K562 (cell line): Measurements from ENCODE around the gene SP6. TPM values are rescaled to one million over a fixed set of nuclear protein-coding genes. Genes with fewer than 3 reads are reported as not detected.

Source experiments
- C11orf30 ChIP-seq: fragments of 450-650 bp; IDR thresholded peaks from 2 replicates; pipeline ENCODE4 v1.6.1; 2016; ENCODE audit warnings: low read depth, mild to moderate bottlenecking
- CTBP1 ChIP-seq: fragments of 450-650 bp; IDR thresholded peaks from 2 replicates; pipeline ENCODE4 v1.6.1; 2016; ENCODE audit warnings: borderline replicate concordance
- ELF1 ChIP-seq: fragments of 200-800 bp; sonication (Bioruptor generic); IDR thresholded peaks from 2 replicates; pipeline ENCODE4 v1.6.1; 2016; ENCODE audit warnings: missing genetic modification characterization, missing compliant biosample characterization
- FOSL1 ChIP-seq: fragments of 200-800 bp; sonication (Bioruptor generic); conservative IDR thresholded peaks from 2 replicates; pipeline ENCODE4 v1.6.1; 2016; ENCODE audit warnings: missing genetic modification characterization, missing compliant biosample characterization
- GABPB1 ChIP-seq: sonication (generic); formaldehyde crosslinking; IDR thresholded peaks from 2 replicates; pipeline ENCODE4 v1.8.0; 2022; ENCODE audit warnings: mild to moderate bottlenecking, missing genetic modification reagents
- HDAC2 ChIP-seq: fragments of 450-650 bp; IDR thresholded peaks from 2 replicates; pipeline ENCODE4 v1.6.1; 2016; ENCODE audit warnings: mild to moderate bottlenecking
- KAT7 ChIP-seq: sonication (generic); formaldehyde crosslinking; IDR thresholded peaks from 2 replicates; pipeline ENCODE4 v1.8.0; 2022; ENCODE audit warnings: missing genetic modification reagents, mild to moderate bottlenecking, borderline replicate concordance
- MEF2A ChIP-seq: IDR thresholded peaks from 2 replicates; pipeline ENCODE4 v1.6.1; 2011; ENCODE audit warnings: low read depth, mild to moderate bottlenecking, low read length, moderate library complexity; ENCODE audit not compliant: control insufficient read depth
- NCOR1 ChIP-seq: fragments of 450-650 bp; IDR thresholded peaks from 2 replicates; pipeline ENCODE4 v1.6.1; 2016; ENCODE audit warnings: mild to moderate bottlenecking, moderate library complexity
- RB1 ChIP-seq: fragments of 450-650 bp; IDR thresholded peaks from 2 replicates; pipeline ENCODE4 v1.6.1; 2017; ENCODE audit warnings: low read depth, mild to moderate bottlenecking
- RBM39 ChIP-seq: fragments of 200-400 bp; formaldehyde crosslinking; optimal IDR thresholded peaks from 2 replicates; pipeline ENCODE3; 2018; ENCODE audit warnings: low read depth, low read length
- RFX5 ChIP-seq: IDR thresholded peaks from 2 replicates; pipeline ENCODE4 v1.6.1; 2011; ENCODE audit warnings: low read depth, mild to moderate bottlenecking, improper control_type of control experiment, low read length
- STAT5A ChIP-seq: IDR thresholded peaks from 2 replicates; pipeline ENCODE4 v1.6.1; 2012; ENCODE audit warnings: low read length, inconsistent platforms, borderline replicate concordance
- WHSC1 ChIP-seq: IDR thresholded peaks from one replicate; pipeline ENCODE4 v1.6.1; 2012; ENCODE audit warnings: low read length, control low read depth, inconsistent platforms
- ZNF133 ChIP-seq: fragments of 250-450 bp; sonication (Bioruptor Pico); IDR thresholded peaks from 2 replicates; pipeline ENCODE4 v1.4.0; 2020; ENCODE audit warnings: mild to moderate bottlenecking
- ZNF384 ChIP-seq: IDR thresholded peaks from 2 replicates; pipeline ENCODE4 v1.6.1; 2012; ENCODE audit warnings: low read depth, low read length, improper control_type of control experiment
- polyA plus RNA-seq, 8 experiments: library from polyadenylated mRNA; depleted of rRNA in 4 of 8; stranded (reverse) in 5 of 8; unstranded in 3 of 8; fragments of >200 nt; fragmentation: Nextera tagmentation in 2 of 8; fragmentation: Illumina TruSeq in 1 of 8; extraction: Ambion mirVana in 2 of 8; extraction: Trizol in 1 of 8; gene quantifications; 2 replicates each; pipeline versions ENCODE4 v1.2.1 to v1.2.3, GENCODE V29; 2011 to 2014; ENCODE audit warnings: inconsistent platforms in 1 of 8, missing spikeins in 1 of 8
- total RNA-seq, 7 experiments: library from RNA; depleted of rRNA in 6 of 7; stranded (reverse); fragments of >200 nt in 6 of 7; fragmentation: Illumina TruSeq in 2 of 7; extraction: Trizol in 2 of 7; gene quantifications; 2 replicates each; pipeline versions ENCODE4 v1.2.1 to v1.2.3, GENCODE V29; 2011 to 2021; ENCODE audit warnings: low replicate concordance in 1 of 7
- TF ChIP-seq, protein P1 (sequence below), 2 experiments: fragments of 450-650 bp; IDR thresholded peaks; 2 replicates each; pipeline ENCODE4 v1.6.1; 2018; ENCODE audit warnings: mild to moderate bottlenecking in 2 of 2, low read depth in 1 of 2; ENCODE audit not compliant: partially characterized antibody in 2 of 2
- TF ChIP-seq, protein P2 (sequence below): fragments of 200-800 bp; sonication (Bioruptor generic); IDR thresholded peaks from 2 replicates; pipeline ENCODE4 v1.6.1; 2017; ENCODE audit warnings: missing genetic modification characterization, missing compliant biosample characterization
- TF ChIP-seq, protein P3 (sequence below): fragments of 450-650 bp; IDR thresholded peaks from 2 replicates; pipeline ENCODE4 v1.6.1; 2018; ENCODE audit not compliant: partially characterized antibody

SP6 gene
- total and polyA plus RNA-seq, 9 of the 15 experiments (the other 6 are each of a cell fraction or from before 2014, with no cell fraction given): 0.11 to 7.9 (median 2.2) TPM

DNA sequence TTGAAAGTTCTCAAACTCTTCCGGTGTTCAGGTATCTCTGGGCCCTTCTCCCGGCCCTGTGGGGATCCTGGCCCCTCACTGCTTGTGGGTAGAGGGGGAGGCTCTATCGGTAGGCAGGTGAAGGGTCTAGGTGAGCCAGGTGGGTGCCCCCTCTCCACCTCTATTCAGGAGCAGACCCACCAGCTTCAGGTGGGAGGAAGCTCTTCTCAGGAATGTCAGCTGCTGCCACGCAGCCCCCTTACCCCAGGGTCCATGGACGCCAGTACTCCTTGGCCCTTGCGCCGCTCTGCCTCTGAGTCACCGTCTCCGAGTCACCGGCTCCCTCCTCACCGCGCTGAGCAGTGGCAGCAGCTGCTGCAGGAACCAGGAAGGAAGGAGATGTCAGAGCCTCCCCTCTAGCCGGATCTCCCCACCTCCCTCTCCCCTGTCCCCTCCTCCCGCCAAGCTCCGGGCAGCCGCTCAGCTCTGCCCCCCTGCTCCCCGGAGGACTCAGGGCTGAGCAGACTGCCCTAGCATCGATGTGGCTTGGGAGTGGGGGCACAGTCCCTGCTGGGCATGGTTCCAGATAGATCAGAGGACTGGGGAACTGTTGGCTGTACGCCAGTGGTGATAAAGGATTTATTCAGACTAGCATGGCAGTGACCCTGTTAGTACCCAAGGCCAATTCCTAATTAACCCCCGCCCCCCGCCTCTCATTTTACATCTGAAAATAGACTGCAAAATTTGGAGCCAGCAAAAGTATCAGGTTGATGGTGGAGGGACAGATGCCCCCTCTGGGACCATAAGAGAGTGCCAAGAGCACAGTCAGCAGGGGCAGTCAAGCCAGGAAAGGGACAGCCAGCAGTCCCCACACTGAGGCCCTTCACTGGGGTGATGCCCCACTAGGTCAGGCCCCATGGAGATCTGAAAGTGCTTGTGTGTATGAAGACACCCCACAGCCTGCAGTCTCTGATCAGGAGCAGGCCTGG, 29.3 kb downstream of the SP6 start, which contains the start of gene OSBPL7 (continued):
- TF ChIP-seq, protein P1, sequence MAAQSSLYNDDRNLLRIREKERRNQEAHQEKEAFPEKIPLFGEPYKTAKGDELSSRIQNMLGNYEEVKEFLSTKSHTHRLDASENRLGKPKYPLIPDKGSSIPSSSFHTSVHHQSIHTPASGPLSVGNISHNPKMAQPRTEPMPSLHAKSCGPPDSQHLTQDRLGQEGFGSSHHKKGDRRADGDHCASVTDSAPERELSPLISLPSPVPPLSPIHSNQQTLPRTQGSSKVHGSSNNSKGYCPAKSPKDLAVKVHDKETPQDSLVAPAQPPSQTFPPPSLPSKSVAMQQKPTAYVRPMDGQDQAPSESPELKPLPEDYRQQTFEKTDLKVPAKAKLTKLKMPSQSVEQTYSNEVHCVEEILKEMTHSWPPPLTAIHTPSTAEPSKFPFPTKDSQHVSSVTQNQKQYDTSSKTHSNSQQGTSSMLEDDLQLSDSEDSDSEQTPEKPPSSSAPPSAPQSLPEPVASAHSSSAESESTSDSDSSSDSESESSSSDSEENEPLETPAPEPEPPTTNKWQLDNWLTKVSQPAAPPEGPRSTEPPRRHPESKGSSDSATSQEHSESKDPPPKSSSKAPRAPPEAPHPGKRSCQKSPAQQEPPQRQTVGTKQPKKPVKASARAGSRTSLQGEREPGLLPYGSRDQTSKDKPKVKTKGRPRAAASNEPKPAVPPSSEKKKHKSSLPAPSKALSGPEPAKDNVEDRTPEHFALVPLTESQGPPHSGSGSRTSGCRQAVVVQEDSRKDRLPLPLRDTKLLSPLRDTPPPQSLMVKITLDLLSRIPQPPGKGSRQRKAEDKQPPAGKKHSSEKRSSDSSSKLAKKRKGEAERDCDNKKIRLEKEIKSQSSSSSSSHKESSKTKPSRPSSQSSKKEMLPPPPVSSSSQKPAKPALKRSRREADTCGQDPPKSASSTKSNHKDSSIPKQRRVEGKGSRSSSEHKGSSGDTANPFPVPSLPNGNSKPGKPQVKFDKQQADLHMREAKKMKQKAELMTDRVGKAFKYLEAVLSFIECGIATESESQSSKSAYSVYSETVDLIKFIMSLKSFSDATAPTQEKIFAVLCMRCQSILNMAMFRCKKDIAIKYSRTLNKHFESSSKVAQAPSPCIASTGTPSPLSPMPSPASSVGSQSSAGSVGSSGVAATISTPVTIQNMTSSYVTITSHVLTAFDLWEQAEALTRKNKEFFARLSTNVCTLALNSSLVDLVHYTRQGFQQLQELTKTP (IDR thresholded peaks at IDR 0.05; ENCODE audit: low read depth in 1 of 2, partially characterized antibody in 2 of 2): peak in 1 of 2 experiments; percentile 36
- TF ChIP-seq, protein P2, sequence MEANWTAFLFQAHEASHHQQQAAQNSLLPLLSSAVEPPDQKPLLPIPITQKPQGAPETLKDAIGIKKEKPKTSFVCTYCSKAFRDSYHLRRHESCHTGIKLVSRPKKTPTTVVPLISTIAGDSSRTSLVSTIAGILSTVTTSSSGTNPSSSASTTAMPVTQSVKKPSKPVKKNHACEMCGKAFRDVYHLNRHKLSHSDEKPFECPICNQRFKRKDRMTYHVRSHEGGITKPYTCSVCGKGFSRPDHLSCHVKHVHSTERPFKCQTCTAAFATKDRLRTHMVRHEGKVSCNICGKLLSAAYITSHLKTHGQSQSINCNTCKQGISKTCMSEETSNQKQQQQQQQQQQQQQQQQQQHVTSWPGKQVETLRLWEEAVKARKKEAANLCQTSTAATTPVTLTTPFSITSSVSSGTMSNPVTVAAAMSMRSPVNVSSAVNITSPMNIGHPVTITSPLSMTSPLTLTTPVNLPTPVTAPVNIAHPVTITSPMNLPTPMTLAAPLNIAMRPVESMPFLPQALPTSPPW (CRISPR knock-in tag): peak; percentile 96
- no peak for TF ChIP-seq ZNF133 (CRISPR knock-in tag)
- TF ChIP-seq GABPB1 (CRISPR knock-in tag): peak; percentile 69
- TF ChIP-seq FOSL1 (tag): peak; percentile 89
- TF ChIP-seq ELF1: peak; percentile 88
- TF ChIP-seq KAT7 (CRISPR knock-in tag): no peak
- TF ChIP-seq MEF2A: no peak
- TF ChIP-seq HDAC2: peak; percentile 56; the same call in 1 of the 2 replicates
- no peak for TF ChIP-seq RFX5
- no peak for TF ChIP-seq STAT5A
- TF ChIP-seq, protein P3, sequence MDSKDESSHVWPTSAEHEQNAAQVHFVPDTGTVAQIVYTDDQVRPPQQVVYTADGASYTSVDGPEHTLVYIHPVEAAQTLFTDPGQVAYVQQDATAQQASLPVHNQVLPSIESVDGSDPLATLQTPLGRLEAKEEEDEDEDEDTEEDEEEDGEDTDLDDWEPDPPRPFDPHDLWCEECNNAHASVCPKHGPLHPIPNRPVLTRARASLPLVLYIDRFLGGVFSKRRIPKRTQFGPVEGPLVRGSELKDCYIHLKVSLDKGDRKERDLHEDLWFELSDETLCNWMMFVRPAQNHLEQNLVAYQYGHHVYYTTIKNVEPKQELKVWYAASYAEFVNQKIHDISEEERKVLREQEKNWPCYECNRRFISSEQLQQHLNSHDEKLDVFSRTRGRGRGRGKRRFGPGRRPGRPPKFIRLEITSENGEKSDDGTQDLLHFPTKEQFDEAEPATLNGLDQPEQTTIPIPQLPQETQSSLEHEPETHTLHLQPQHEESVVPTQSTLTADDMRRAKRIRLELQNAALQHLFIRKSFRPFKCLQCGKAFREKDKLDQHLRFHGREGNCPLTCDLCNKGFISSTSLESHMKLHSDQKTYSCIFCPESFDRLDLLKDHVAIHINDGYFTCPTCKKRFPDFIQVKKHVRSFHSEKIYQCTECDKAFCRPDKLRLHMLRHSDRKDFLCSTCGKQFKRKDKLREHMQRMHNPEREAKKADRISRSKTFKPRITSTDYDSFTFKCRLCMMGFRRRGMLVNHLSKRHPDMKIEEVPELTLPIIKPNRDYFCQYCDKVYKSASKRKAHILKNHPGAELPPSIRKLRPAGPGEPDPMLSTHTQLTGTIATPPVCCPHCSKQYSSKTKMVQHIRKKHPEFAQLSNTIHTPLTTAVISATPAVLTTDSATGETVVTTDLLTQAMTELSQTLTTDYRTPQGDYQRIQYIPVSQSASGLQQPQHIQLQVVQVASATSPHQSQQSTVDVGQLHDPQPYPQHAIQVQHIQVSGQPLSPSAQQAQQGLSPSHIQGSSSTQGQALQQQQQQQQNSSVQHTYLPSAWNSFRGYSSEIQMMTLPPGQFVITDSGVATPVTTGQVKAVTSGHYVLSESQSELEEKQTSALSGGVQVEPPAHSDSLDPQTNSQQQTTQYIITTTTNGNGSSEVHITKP: peak; percentile 45
- TF ChIP-seq CTBP1: peak; percentile 62; the same call in 1 of the 2 replicates
- TF ChIP-seq RB1: peak; percentile 84; the same call in 1 of the 2 replicates
- TF ChIP-seq WHSC1: no peak
- TF ChIP-seq C11orf30: peak; percentile 58
- TF ChIP-seq NCOR1: no peak
- TF ChIP-seq RBM39: no peak
- 0 out of 2 replicates have a peak, but pooled peaks have one; percentile 12 for TF ChIP-seq ZNF384
